Activated naive CD4-positive, alpha-beta T cell treated with anti-CD3 and anti-CD28 coated beads, Interleukin-2, amount 10 ng/mL, durations not matched to agents 7 days and 5 days (primary cell): ENCODE results near the gene CCDC81.

Experiments used
- CTCF ChIA-PET: fragments of 350-600 bp; sonication (Branson Sonifier 250); formaldehyde crosslinking; loops from one replicate; lab custom pipeline; 2021; ENCODE audit warnings: antibody characterized with exemption; lab: Charles Lee
- DNase-seq: peaks from one replicate; pipeline ENCODE4 v3.0.0-alpha.2; 2020
- H3K27ac Mint-ChIP-seq: one replicate; pipeline ENCODE4 v1.8.0; 2021; ENCODE audit warnings: mild to moderate bottlenecking, moderate library complexity, mixed read lengths
- H3K27me3 Mint-ChIP-seq: one replicate; pipeline ENCODE4 v1.8.0; 2021; ENCODE audit warnings: mild to moderate bottlenecking, mixed read lengths
- H3K36me3 Mint-ChIP-seq: one replicate; pipeline ENCODE4 v1.8.0; 2021; ENCODE audit warnings: mixed read lengths
- H3K4me1 Mint-ChIP-seq: one replicate; pipeline ENCODE4 v1.8.0; 2021; ENCODE audit warnings: mixed read lengths
- H3K4me3 Mint-ChIP-seq: one replicate; pipeline ENCODE4 v1.8.0; 2021; ENCODE audit warnings: mild to moderate bottlenecking, moderate library complexity, mixed read lengths
- H3K9me3 Mint-ChIP-seq: one replicate; pipeline ENCODE4 v1.8.0; 2021; ENCODE audit warnings: mixed read lengths

Gene CCDC81

DNA sequence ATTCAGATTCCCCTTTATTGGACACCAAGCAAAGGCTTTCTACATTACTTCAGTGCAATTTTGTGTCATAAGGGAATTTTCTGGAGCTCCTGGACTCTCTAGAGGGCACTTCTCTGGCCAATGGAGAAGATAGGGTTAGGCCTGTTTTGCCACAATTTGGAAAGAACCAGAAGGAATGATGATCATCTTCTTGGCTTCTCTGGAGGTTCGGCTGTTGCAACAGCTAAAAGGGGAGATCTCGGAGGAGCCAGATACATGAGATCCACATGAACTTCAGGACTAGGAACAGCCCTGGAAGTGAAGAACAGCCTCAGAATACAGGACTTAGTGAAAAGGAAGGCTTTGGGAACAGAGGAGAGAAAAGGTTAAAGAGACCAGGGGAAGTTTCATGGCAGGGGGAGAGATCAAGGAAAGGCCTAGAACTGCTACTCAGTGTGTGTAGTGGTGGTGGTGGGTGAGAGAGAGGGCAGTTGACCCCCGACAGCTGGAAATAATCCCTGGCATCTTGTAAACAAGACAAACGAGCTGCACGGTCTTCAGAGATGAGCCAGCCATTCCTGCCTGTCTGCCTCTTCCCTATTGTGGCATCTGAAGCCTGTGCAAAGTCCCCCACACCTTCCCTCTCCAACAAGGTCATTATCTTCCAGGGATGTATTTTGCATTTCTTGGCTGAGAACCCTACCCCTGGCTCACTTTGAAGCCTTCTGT, 83.8 kb downstream of the CCDC81 start:
- H3K4me3 Mint-ChIP-seq: no peak overlapping the region
- no peaks in the 10 kb centered on the region for H3K9me3 Mint-ChIP-seq
- no peaks in the 10 kb centered on the region for H3K27me3 Mint-ChIP-seq
- CTCF ChIA-PET: interaction anchor here (1.5 to 4.9 kb wide), 4 partner anchors 10 to 175 kb away, joined by 4 to 50 read pairs (median 8); no protein-coding TSS in a partner anchor
- H3K36me3 Mint-ChIP-seq: no peaks in the 10 kb centered on the region
- DNase-seq: no peak
- H3K27ac Mint-ChIP-seq: no peak overlapping the region
- H3K4me1 Mint-ChIP-seq: no peaks in the 10 kb centered on the region

DNA sequence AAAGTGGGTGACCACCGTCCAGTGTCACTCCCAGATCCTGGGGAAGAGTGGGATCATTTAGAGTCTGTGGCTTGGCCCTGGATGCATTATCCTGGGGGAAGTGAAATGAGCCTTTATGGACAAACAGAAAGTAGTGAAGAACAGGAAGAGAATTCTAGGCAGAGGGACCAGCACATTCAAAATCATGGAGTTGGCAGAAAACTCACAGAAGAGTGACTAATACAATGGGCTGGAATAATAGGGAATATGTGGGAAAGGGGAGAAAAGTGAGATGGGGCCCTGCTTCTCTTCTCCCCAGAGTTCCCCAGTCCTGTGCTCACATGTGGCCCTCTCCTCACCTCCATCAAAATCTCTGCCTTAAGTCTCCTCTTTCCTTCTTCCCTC, 84.3 kb downstream of the CCDC81 start:
- H3K36me3 Mint-ChIP-seq: no peaks in the 10 kb centered on the region
- H3K27ac Mint-ChIP-seq: no peak overlapping the region
- no peaks in the 10 kb centered on the region for H3K27me3 Mint-ChIP-seq
- CTCF ChIA-PET: no interaction called here
- H3K4me1 Mint-ChIP-seq: no peaks in the 10 kb centered on the region
- no peak overlapping the region for H3K4me3 Mint-ChIP-seq
- no peaks in the 10 kb centered on the region for H3K9me3 Mint-ChIP-seq
- DNase-seq: no peak

DNA sequence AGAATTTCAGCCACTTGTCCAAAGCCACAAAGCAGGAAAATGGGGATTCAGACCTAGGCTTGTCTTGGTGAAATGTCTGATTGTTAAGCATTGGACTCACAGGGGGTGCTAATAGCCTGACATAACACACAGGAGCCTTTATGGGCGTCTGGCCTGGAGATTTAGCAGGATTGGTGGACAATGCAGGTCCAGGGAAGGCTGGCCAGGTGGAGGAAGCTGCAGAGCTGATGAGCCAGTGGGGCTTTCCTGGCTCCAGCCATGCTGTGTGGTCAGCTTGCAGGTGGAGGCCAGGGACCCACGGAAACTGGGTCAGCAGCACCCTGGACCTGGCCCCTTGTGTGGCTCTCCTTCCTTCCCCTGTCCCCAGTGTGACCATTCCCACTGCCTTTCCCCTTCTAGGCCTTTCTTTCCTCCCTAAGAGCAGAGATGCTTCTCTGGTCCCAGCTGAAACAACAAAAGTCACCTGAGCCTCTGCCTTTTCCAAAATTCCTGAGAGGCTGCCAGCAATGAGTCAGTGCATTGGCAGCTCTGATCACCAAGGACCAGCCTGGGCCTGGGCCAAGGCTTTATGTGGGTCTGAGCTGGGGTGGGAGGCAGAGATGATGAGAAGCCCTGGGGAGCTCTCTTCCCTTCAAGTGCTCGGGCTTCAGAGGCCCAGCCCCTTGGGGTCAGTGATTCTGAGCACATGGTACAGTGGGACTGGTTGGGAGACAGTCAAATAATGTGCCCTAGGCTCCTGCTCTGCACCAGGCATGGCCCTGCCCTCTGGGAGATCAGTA, 85.2 kb downstream of the CCDC81 start:
- Mint-ChIP-seq H3K36me3 (no peaks in the 10 kb centered on the region), H3K4me3 (no peak overlapping the region), H3K27me3 (no peaks in the 10 kb centered on the region), H3K4me1 (no peaks in the 10 kb centered on the region), H3K27ac (no peak overlapping the region), H3K9me3 (no peaks in the 10 kb centered on the region)
- CTCF ChIA-PET: interaction anchor here (0.9 kb wide), 1 partner anchor 148 kb away, joined by 4 read pairs; no protein-coding TSS in a partner anchor
- DNase-seq: no peak

- no peaks in the 10 kb centered on the region for H3K9me3 Mint-ChIP-seq
- no peaks in the 10 kb centered on the region for H3K4me1 Mint-ChIP-seq
- H3K36me3 Mint-ChIP-seq: no peaks in the 10 kb centered on the region
- no peak overlapping the region for H3K4me3 Mint-ChIP-seq
- no peaks in the 10 kb centered on the region for H3K27me3 Mint-ChIP-seq
- H3K27ac Mint-ChIP-seq: no peak overlapping the region
- DNase-seq: no peak
- CTCF ChIA-PET: interaction anchor here (1.0 to 1.9 kb wide), 2 partner anchors 148 to 460 kb away, joined by 3 to 5 read pairs; no protein-coding TSS in a partner anchor
Observed at GRCh38 chr11:86460461-86461385, 86.0 kb downstream of the CCDC81 start.

GRCh38 chr11:86461892-86462291, 87.2 kb downstream of the CCDC81 start:
- CTCF ChIA-PET: interaction anchor here (1.0 to 1.9 kb wide), 2 partner anchors 147 to 459 kb away, joined by 3 to 5 read pairs; no protein-coding TSS in a partner anchor
- DNase-seq: no peak
- Mint-ChIP-seq H3K27me3 (no peaks in the 10 kb centered on the region), H3K9me3 (no peaks in the 10 kb centered on the region), H3K4me1 (no peaks in the 10 kb centered on the region), H3K4me3 (no peak overlapping the region), H3K36me3 (no peaks in the 10 kb centered on the region), H3K27ac (no peak overlapping the region)

GRCh38 chr11:86463120-86463519, 88.4 kb downstream of the CCDC81 start:
- H3K4me1 Mint-ChIP-seq: no peaks in the 10 kb centered on the region
- H3K4me3 Mint-ChIP-seq: no peak overlapping the region
- H3K27ac Mint-ChIP-seq: no peak overlapping the region
- no peaks in the 10 kb centered on the region for H3K9me3 Mint-ChIP-seq
- CTCF ChIA-PET: interaction anchor here (1.0 kb wide), 1 partner anchor 13 kb away, joined by 3 read pairs; no protein-coding TSS in a partner anchor
- H3K27me3 Mint-ChIP-seq: no peaks in the 10 kb centered on the region
- DNase-seq: no peak
- no peaks in the 10 kb centered on the region for H3K36me3 Mint-ChIP-seq

- Mint-ChIP-seq H3K4me1 (no peaks in the 10 kb centered on the region), H3K4me3 (no peak overlapping the region), H3K9me3 (no peaks in the 10 kb centered on the region), H3K27me3 (no peaks in the 10 kb centered on the region), H3K36me3 (no peaks in the 10 kb centered on the region), H3K27ac (no peak overlapping the region)
- CTCF ChIA-PET: no interaction called here
- no peak for DNase-seq
Observed at GRCh38 chr11:86463955-86464354, 89.3 kb downstream of the CCDC81 start.

DNA sequence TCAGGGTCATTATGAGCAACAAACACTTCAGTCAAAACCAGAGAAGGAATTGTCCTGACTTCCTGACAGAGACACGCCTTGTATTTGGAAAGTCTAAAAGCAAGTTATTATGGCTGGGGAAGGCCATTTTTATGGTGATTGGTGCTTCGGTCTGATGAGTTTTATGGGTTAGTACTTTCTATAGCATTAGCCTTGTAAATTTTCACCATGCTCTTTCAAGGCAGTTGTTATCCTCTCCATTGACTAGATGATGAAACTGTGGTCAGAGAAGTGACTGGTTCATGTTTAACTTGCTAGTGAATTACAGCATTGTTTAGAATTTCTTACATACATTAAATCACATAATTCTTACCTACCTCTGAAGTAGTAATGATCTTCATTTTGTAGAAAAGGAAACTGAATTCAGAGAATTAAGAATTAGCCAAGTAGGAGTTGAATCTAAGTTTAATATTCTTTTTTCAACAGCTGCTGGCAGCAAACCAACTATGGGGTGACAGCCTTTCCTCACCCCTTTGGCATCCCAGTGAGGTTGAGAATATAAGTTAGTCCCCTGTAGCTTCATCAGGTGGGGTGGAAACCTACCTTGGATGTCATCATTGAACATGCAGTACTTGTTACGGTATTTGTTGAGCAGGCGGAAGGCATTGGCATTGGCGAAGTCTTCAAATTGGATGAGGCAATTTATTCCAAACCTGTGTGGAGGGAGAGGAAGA, 90.0 kb downstream of the CCDC81 start:
- H3K4me3 Mint-ChIP-seq: no peak overlapping the region
- no peak for DNase-seq
- no peaks in the 10 kb centered on the region for H3K4me1 Mint-ChIP-seq
- no peaks in the 10 kb centered on the region for H3K27me3 Mint-ChIP-seq
- CTCF ChIA-PET: no interaction called here
- H3K27ac Mint-ChIP-seq: no peak overlapping the region
- H3K36me3 Mint-ChIP-seq: no peaks in the 10 kb centered on the region
- no peaks in the 10 kb centered on the region for H3K9me3 Mint-ChIP-seq

GRCh38 chr11:86468169-86468568, 93.5 kb downstream of the CCDC81 start:
- H3K4me1 Mint-ChIP-seq: no peaks in the 10 kb centered on the region
- H3K4me3 Mint-ChIP-seq: no peak overlapping the region
- H3K36me3 Mint-ChIP-seq: no peaks in the 10 kb centered on the region
- no peaks in the 10 kb centered on the region for H3K9me3 Mint-ChIP-seq
- no peak overlapping the region for H3K27ac Mint-ChIP-seq
- H3K27me3 Mint-ChIP-seq: no peaks in the 10 kb centered on the region
- no peak for DNase-seq
- CTCF ChIA-PET: no interaction called here

GRCh38 chr11:86469491-86470388, 95.1 kb downstream of the CCDC81 start:
- CTCF ChIA-PET: no interaction called here
- no peaks in the 10 kb centered on the region for H3K27me3 Mint-ChIP-seq
- no peaks in the 10 kb centered on the region for H3K4me1 Mint-ChIP-seq
- no peaks in the 10 kb centered on the region for H3K36me3 Mint-ChIP-seq
- no peak overlapping the region for H3K27ac Mint-ChIP-seq
- H3K9me3 Mint-ChIP-seq: no peaks in the 10 kb centered on the region
- no peak for DNase-seq
- H3K4me3 Mint-ChIP-seq: no peak overlapping the region
